WI38 (cell line): ENCODE results near the gene CTCFL.

Experiments
- H3K4me3 ChIP-seq: 2 replicates; pipeline ENCODE4 v1.5.1; 2011; ENCODE audit warnings: low read depth, mild to moderate bottlenecking, control low read depth, low read length
- TF ChIP-seq, protein P1 (sequence below): IDR thresholded peaks from 2 replicates; pipeline ENCODE4 v1.5.1; 2012; ENCODE audit warnings: low read depth, mild to moderate bottlenecking, control low read depth, low read length

CTCFL gene

GRCh38 chr20:57483287-57484050, 41.5 kb downstream of the CTCFL start:
- H3K4me3 ChIP-seq = no peak overlapping the region
- TF ChIP-seq, protein P1, sequence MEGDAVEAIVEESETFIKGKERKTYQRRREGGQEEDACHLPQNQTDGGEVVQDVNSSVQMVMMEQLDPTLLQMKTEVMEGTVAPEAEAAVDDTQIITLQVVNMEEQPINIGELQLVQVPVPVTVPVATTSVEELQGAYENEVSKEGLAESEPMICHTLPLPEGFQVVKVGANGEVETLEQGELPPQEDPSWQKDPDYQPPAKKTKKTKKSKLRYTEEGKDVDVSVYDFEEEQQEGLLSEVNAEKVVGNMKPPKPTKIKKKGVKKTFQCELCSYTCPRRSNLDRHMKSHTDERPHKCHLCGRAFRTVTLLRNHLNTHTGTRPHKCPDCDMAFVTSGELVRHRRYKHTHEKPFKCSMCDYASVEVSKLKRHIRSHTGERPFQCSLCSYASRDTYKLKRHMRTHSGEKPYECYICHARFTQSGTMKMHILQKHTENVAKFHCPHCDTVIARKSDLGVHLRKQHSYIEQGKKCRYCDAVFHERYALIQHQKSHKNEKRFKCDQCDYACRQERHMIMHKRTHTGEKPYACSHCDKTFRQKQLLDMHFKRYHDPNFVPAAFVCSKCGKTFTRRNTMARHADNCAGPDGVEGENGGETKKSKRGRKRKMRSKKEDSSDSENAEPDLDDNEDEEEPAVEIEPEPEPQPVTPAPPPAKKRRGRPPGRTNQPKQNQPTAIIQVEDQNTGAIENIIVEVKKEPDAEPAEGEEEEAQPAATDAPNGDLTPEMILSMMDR = no peak

GRCh38 chr20:57482796-57483195, 42.1 kb downstream of the CTCFL start:
- TF ChIP-seq, protein P1 = no peak
- H3K4me3 ChIP-seq = no peak overlapping the region

DNA sequence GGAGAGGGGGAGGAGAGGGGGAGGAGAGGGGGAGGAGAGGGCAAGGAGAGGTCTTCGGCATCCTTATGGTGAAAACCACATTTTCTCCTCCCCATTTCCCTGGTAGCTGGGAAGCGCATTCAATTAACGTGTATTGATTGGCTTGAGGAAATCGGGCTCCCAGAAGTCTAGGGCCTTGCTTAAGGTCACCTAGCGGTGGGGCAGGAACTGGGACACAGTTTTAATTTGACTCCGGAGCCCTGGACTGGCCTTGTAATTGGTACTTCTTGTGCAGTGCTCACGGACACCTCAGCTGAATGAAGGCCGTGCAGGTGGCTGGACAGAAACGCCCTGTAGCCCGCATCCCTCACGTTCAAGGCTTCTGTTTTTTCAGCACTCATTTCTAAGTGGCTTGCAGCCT, 42.8 kb downstream of the CTCFL start:
- no peak overlapping the region for H3K4me3 ChIP-seq
- TF ChIP-seq, protein P1 = no peak

GRCh38 chr20:57481281-57481711, 43.6 kb downstream of the CTCFL start:
- H3K4me3 ChIP-seq = no peak overlapping the region
- TF ChIP-seq, protein P1 = no peak

- TF ChIP-seq, protein P1 = no peak
- H3K4me3 ChIP-seq = no peak overlapping the region
Observed at GRCh38 chr20:57480444-57481160, 44.3 kb downstream of the CTCFL start.

- TF ChIP-seq, protein P1 = no peak
- H3K4me3 ChIP-seq = no peak overlapping the region
Observed at GRCh38 chr20:57479196-57479595, 45.7 kb downstream of the CTCFL start.

DNA sequence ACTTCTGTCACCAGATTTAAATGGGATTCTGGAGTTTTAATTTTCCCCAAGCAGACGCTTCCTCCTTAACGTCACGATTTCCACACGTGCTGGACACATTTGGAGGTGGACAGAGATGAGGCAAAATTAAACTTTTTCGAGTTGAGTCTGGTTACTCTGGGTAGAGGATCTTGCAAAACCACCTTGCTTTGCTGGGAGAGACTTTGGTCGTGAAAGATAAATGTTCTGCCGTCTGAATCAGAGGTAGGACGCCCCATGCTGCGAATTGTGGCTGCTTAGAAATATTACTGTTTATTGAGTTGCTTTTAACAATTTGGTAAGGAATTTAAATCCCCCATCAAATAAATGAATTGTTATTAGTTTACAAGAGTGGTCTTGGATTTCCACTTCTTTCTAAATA, 46.8 kb downstream of the CTCFL start:
- TF ChIP-seq, protein P1 = no peak
- H3K4me3 ChIP-seq = no peak overlapping the region
